HepG2 (cell line): ENCODE measurements around the gene SNAPIN. TPM values are rescaled to one million over a fixed set of nuclear protein-coding genes. Genes with fewer than 3 reads are reported as not detected.

Source experiments
- ATAC-seq: fragments of 200-7000 bp; cut with Tn5 transposase; 3 replicates; pipeline ENCODE4 v1.9.1; 2020; ENCODE audit warnings: mild to moderate bottlenecking, moderate library complexity
- BruUV-seq: library from RNA; stranded (reverse); fragments of 400-500 nt; replicated peaks from 2 replicates; lab custom pipeline; 2021; lab: Mats Ljungman, UMichigan
- CTCF ChIA-PET: fragments of 300-600 bp; formaldehyde crosslinking; extraction: SDS; loops from one replicate; lab custom pipeline; 2021; ENCODE audit warnings: low total read pairs, inconsistent platforms, low intra/inter-chr PET ratio; lab: Yijun Ruan, JAX
- POLR2A ChIA-PET: fragments of 350-600 bp; sonication (Branson Sonifier 250); formaldehyde crosslinking; loops from one replicate; lab custom pipeline; 2020; ENCODE audit warnings: antibody characterized with exemption, inconsistent platforms; lab: Yijun Ruan, JAX
- DNase-seq: peaks from one replicate; pipeline ENCODE4 v3.0.0-alpha.2; 2015; ENCODE audit warnings: low spot score
- FAIRE-seq: peaks from 3 replicates; lab custom pipeline; 2011; peaks lifted over from hg19 to GRCh38; lab: Jason Lieb, UNC
- H2AFZ ChIP-seq: one replicate; pipeline ENCODE4 v1.6.1; 2011; ENCODE audit warnings: low read length, inconsistent platforms
- H3K27ac ChIP-seq: fragments of 300-600 bp; 3 replicates; pipeline ENCODE4 v1.8.0; 2011; ENCODE audit warnings: mixed run types, mild to moderate bottlenecking, mixed read lengths, low read length, inconsistent platforms; ENCODE audit not compliant: insufficient read depth; ENCODE audit errors: extremely low read length
- H3K27me3 ChIP-seq, 2 experiments: fragments of 200-600 bp in 1 of 2; 2 replicates in 1 of 2; 3 replicates in 1 of 2; pipeline versions ENCODE4 v1.6.0 to v1.8.0; 2011; ENCODE audit warnings: low read length in 2 of 2, mild to moderate bottlenecking in 2 of 2, moderate library complexity in 2 of 2, inconsistent platforms in 1 of 2; ENCODE audit not compliant: insufficient read depth in 2 of 2, control insufficient read depth in 1 of 2
- H3K36me3 ChIP-seq, 2 experiments: fragments of 200-600 bp in 1 of 2; replicated peaks in 1 of 2; 2 replicates in 1 of 2; 3 replicates in 1 of 2; pipeline versions ENCODE4 v1.5.1 to v1.8.0; 2011; ENCODE audit warnings: low read length in 2 of 2, inconsistent platforms in 1 of 2; ENCODE audit not compliant: insufficient read depth in 2 of 2, control insufficient read depth in 1 of 2
- H3K4me1 ChIP-seq: 2 replicates; pipeline ENCODE4 v1.5.1; 2012; ENCODE audit warnings: low read length, inconsistent platforms; ENCODE audit not compliant: insufficient read depth
- H3K4me2 ChIP-seq: 2 replicates; pipeline ENCODE4 v1.6.0; 2011; ENCODE audit warnings: low read depth, low read length, inconsistent platforms
- H3K4me3 ChIP-seq, 3 experiments: fragments of 200-600 bp in 1 of 3; sonication (generic), shearing (Covaris generic) in 1 of 3; replicated peaks in 1 of 3; 2 replicates each; pipeline ENCODE4 v1.5.1; 2011 to 2016; ENCODE audit warnings: low read length in 3 of 3, inconsistent platforms in 2 of 3, low read depth in 2 of 3, mild to moderate bottlenecking in 2 of 3, control low read depth in 1 of 3, mixed read lengths in 1 of 3; ENCODE audit not compliant: insufficient read depth in 1 of 3
- H3K79me2 ChIP-seq: one replicate; pipeline ENCODE4 v1.6.1; 2011; ENCODE audit warnings: low read length, inconsistent platforms; ENCODE audit not compliant: insufficient read depth
- H3K9ac ChIP-seq: 2 replicates; pipeline ENCODE4 v1.6.0; 2011; ENCODE audit warnings: mild to moderate bottlenecking, low read depth, low read length, inconsistent platforms; ENCODE audit not compliant: insufficient read depth
- H3K9me3 ChIP-seq: 2 replicates; pipeline ENCODE4 v1.5.1; 2012; ENCODE audit warnings: mild to moderate bottlenecking, low read length
- H4K20me1 ChIP-seq: 2 replicates; pipeline ENCODE4 v1.6.0; 2011; ENCODE audit warnings: inconsistent platforms, mild to moderate bottlenecking, low read length, moderate library complexity; ENCODE audit not compliant: insufficient read depth
- ONECUT2 ChIP-seq: sonication (generic); formaldehyde crosslinking; IDR thresholded peaks from 2 replicates; pipeline ENCODE4 v1.4.0; 2020; ENCODE audit warnings: missing genetic modification reagents
- POLR2G ChIP-seq: fragments of 200-400 bp; formaldehyde crosslinking; IDR thresholded peaks from 2 replicates; pipeline ENCODE4 v1.6.1; 2018; ENCODE audit warnings: mild to moderate bottlenecking, low read depth, low read length, moderate library complexity
- RBFOX2 ChIP-seq: fragments of 200-400 bp; formaldehyde crosslinking; IDR thresholded peaks from 2 replicates; pipeline ENCODE4 v1.6.1; 2017; ENCODE audit warnings: low read depth, mild to moderate bottlenecking, low read length
- SNAI1 ChIP-seq: sonication (generic); formaldehyde crosslinking; IDR thresholded peaks from 2 replicates; pipeline ENCODE4 v1.5.0; 2020; ENCODE audit warnings: mild to moderate bottlenecking, missing genetic modification reagents, borderline replicate concordance
- WGBS: methylation state at CpG from one replicate; pipeline ENCODE4 v1.1.6; 2017; ENCODE audit warnings: low lambda C conversion rate; 5-methylcytosine and 5-hydroxymethylcytosine counted together
- in situ Hi-C: cut with HindIII; loops from 2 replicates; pipeline ENCODE4 v1.10.0; 2017; ENCODE audit warnings: low pct_unique_long_range_greater_than_20kb; ENCODE audit not compliant: extremely low pct_ligation_motif_present
- intact Hi-C: fragments of 100-400 bp; cut with micrococcal nuclease; formaldehyde crosslinking; loops from one replicate; pipeline ENCODE4 v1.10.0; 2022; ENCODE audit not compliant: unreplicated experiment
- polyA plus RNA-seq, 8 experiments: library from polyadenylated mRNA; depleted of rRNA in 3 of 8; stranded (reverse) in 7 of 8; unstranded in 1 of 8; fragments of >200 nt; fragmentation: Illumina TruSeq in 4 of 8; extraction: Trizol in 4 of 8; gene quantifications; 2 replicates each; pipeline versions ENCODE4 v1.2.1 to v1.2.3, GENCODE V29; 2011 to 2016; ENCODE audit warnings: low read depth in 4 of 8, missing spikeins in 1 of 8, mixed read lengths in 1 of 8; ENCODE audit not compliant: insufficient read depth in 1 of 8
- total RNA-seq, 5 experiments: library from RNA; depleted of rRNA; stranded (reverse); fragments of >200 nt; fragmentation: Illumina TruSeq; extraction: Trizol; gene quantifications; 2 replicates each; pipeline ENCODE4 v1.2.3, GENCODE V29; 2016; ENCODE audit warnings: low read depth in 1 of 5
- TF ChIP-seq, protein P1 (sequence below): sonication (generic); formaldehyde crosslinking; IDR thresholded peaks from 2 replicates; pipeline ENCODE4 v1.4.0; 2020; ENCODE audit warnings: missing genetic modification reagents
- TF ChIP-seq, protein P2 (sequence below), 2 experiments: sonication (generic) in 1 of 2; formaldehyde crosslinking in 1 of 2; IDR thresholded peaks; 2 replicates each; pipeline versions ENCODE4 v1.5.1 to v1.6.1; 2011 to 2020; ENCODE audit warnings: borderline replicate concordance in 1 of 2, low read depth in 1 of 2, low read length in 1 of 2, mild to moderate bottlenecking in 1 of 2, missing genetic modification reagents in 1 of 2, moderate library complexity in 1 of 2

SNAPIN gene
- total and polyA plus RNA-seq, 2 of the 13 experiments (the other 11 are each of a cell fraction or from before 2014, with no cell fraction given) = 23.9 to 25.7 TPM

DNA sequence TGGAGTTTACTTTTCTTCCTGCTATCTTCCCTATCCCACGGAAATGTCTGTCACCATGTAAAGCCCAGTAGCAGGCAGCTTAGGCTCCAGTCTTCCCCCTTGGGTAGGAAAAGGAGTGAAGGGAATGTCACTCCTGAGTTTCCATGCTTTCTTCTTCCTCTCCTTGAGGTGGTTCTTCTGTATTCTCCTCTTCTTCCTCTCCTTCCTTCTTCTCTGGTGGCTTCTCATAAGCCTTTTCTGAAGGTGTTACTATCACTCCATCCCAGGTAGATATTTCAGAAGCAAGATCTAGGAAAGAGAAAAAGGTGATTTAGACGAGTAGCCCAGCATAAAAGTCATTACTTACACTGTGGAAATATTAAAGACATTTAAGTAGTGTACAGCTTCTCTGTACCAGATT is 3.8 kb downstream of the SNAPIN start:
- H3K4me2 ChIP-seq = no peak overlapping the region
- DNase-seq (no peak), FAIRE-seq (no peak), ATAC-seq (no peak)
- no peaks in the 10 kb centered on the region for H3K9me3 ChIP-seq
- H3K4me1 ChIP-seq = peaks cover 20% of the 10 kb centered on the region
- 96% methylated on average over 2 of the region's 2 CpGs for WGBS
- TSS peak; percentile 41 for BruUV-seq
- H4K20me1 ChIP-seq = no peaks in the 10 kb centered on the region
- peaks cover 18 to 63% of the 10 kb centered on the region in 2 experiments for H3K36me3 ChIP-seq
- H3K9ac ChIP-seq = no peak overlapping the region
- no peak overlapping the region for H2AFZ ChIP-seq
- H3K27me3 ChIP-seq = no peaks in the 10 kb centered on the region; a peak in 1 of 5 replicates
- no peak overlapping the region for H3K4me3 ChIP-seq
- TF ChIP-seq SNAI1 (CRISPR knock-in tag) = no peak
- no peak for TF ChIP-seq POLR2G
- TF ChIP-seq RBFOX2 = peak; percentile 26; the same call in 1 of the 2 replicates
- in situ Hi-C loops = no loop called here
- H3K27ac ChIP-seq = no peak overlapping the region
- intact Hi-C loops = no loop called here
- POLR2A ChIA-PET = no interaction called here
- peaks cover 12% of the 10 kb centered on the region for H3K79me2 ChIP-seq
- CTCF ChIA-PET = no interaction called here

DNA sequence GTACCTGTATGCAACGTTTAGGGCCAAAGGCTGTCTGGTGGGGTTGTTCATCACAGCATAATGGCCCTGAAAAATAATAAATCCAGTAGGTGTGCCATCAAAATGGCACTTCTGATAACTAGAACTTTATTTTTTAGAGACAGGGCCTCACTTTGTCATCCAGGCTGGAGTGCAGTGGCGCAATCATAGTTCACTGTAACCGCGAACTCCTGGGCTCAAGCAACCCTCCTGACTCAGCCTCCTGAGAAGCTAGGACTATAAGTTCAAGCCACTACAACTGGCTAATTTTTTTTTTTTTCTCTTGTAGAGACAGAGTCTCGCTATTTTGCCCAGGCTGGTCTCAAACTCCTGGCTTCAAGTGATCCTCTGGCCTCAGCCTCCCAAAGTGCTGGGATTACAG is 4.7 kb downstream of the SNAPIN start:
- H3K36me3 ChIP-seq = peaks cover 26 to 73% of the 10 kb centered on the region in 2 experiments
- ATAC-seq (no peak), FAIRE-seq (no peak), DNase-seq (no peak)
- CTCF ChIA-PET = no interaction called here
- 91% methylated on average over 5 of the region's 5 CpGs for WGBS
- H3K79me2 ChIP-seq = peaks cover 19% of the 10 kb centered on the region
- no peaks in the 10 kb centered on the region for H3K9me3 ChIP-seq
- no peaks in the 10 kb centered on the region for H4K20me1 ChIP-seq
- TF ChIP-seq, protein P1, sequence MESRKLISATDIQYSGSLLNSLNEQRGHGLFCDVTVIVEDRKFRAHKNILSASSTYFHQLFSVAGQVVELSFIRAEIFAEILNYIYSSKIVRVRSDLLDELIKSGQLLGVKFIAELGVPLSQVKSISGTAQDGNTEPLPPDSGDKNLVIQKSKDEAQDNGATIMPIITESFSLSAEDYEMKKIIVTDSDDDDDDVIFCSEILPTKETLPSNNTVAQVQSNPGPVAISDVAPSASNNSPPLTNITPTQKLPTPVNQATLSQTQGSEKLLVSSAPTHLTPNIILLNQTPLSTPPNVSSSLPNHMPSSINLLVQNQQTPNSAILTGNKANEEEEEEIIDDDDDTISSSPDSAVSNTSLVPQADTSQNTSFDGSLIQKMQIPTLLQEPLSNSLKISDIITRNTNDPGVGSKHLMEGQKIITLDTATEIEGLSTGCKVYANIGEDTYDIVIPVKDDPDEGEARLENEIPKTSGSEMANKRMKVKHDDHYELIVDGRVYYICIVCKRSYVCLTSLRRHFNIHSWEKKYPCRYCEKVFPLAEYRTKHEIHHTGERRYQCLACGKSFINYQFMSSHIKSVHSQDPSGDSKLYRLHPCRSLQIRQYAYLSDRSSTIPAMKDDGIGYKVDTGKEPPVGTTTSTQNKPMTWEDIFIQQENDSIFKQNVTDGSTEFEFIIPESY (CRISPR knock-in tag) = peak; percentile 76; the same call in 1 of the 2 replicates
- TF ChIP-seq, protein P2, sequence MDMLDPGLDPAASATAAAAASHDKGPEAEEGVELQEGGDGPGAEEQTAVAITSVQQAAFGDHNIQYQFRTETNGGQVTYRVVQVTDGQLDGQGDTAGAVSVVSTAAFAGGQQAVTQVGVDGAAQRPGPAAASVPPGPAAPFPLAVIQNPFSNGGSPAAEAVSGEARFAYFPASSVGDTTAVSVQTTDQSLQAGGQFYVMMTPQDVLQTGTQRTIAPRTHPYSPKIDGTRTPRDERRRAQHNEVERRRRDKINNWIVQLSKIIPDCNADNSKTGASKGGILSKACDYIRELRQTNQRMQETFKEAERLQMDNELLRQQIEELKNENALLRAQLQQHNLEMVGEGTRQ (IDR thresholded peaks at IDR 0.05; ENCODE audit: low read depth, low read length) = no peak
- TF ChIP-seq, protein P2 (CRISPR knock-in tag; IDR thresholded peaks at IDR 0.05; ENCODE audit: borderline replicate concordance) = no peak
- no peak for TF ChIP-seq ONECUT2 (CRISPR knock-in tag)
- H3K4me3 ChIP-seq = no peak overlapping the region
- BruUV-seq = no TSS peak
- no peaks in the 10 kb centered on the region; a peak in 1 of 5 replicates for H3K27me3 ChIP-seq
- H3K4me1 ChIP-seq = peaks cover 23% of the 10 kb centered on the region
- no peak overlapping the region for H3K4me2 ChIP-seq
- no peak overlapping the region for H2AFZ ChIP-seq
- intact Hi-C loops (no loop called here), in situ Hi-C loops (no loop called here)
- no peak overlapping the region for H3K9ac ChIP-seq
- POLR2A ChIA-PET = no interaction called here
- H3K27ac ChIP-seq = no peak overlapping the region
